ENCODE results near the gene ZNF407.
A peak's percentile ranks its signal among the peaks of the same experiment; 100 is the strongest.

Gene ZNF407

DNA sequence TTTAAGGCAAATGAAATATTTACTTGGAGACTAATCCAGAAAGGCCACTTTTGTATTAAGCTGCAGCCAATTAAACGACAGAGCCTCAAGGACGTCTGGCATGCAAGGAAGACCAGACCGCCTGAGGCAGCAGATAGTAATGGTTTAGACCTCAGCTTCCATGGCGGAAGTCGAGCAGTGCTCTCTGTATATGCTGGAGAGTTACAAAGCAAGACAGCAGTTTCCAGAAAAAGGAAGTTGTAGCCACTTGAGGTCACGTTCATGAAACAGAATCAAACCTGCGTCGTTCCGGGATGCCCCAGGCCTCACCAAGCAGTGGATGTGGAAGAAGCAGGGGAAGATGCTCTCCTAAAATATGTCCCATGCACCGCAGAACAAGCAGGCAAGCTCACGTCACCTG lies 469.3 kb downstream of the ZNF407 start:
- Mint-ChIP-seq H3K9me3 (ENCODE audit: low read depth) (no peaks in the 10 kb centered on the region), H3K4me3 (no peak overlapping the region), H3K36me3 (peaks cover 8% of the 10 kb centered on the region), H3K4me1 (ENCODE audit: low read depth) (peaks cover 32% of the 10 kb centered on the region), H3K27ac (no peak overlapping the region), H3K27me3 (no peaks in the 10 kb centered on the region)

DNA sequence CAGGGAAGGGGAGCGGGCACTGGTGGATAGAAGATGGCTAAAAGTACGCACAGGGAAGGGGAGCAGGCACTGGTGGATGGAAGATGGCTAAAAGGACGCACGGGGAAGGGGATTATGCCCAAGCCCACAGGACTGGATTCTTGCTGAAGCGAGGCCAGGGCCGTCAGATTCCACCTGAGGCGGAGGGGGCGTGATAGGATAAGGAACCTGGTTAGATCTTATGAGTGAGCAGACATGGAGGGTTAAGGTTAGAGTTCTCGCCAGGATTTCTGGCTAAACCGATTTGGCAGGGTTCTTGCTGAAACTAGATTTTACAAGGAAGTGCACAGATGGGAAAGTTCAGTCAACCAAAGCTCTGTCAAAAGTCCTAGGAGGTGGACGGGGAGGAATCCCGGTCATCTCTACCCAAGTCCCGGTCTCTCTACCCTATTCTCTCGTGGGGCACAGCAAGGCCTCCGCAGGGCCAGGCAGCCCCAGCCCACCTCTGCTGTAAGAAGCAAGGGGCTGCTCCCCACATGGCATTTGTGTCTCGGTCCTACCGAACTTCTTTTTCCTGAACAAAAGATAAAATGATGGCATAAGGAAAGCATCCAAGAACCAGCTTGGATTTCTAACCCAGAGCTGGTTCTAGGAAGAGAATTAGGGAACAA lies 470.5 kb downstream of the ZNF407 start:
- Mint-ChIP-seq H3K36me3 (peaks cover 7% of the 10 kb centered on the region), H3K9me3 (ENCODE audit: low read depth) (no peaks in the 10 kb centered on the region), H3K27me3 (no peaks in the 10 kb centered on the region), H3K4me3 (no peak overlapping the region), H3K4me1 (ENCODE audit: low read depth) (peaks cover 36% of the 10 kb centered on the region), H3K27ac (peak overlapping the region; percentile 34)

DNA sequence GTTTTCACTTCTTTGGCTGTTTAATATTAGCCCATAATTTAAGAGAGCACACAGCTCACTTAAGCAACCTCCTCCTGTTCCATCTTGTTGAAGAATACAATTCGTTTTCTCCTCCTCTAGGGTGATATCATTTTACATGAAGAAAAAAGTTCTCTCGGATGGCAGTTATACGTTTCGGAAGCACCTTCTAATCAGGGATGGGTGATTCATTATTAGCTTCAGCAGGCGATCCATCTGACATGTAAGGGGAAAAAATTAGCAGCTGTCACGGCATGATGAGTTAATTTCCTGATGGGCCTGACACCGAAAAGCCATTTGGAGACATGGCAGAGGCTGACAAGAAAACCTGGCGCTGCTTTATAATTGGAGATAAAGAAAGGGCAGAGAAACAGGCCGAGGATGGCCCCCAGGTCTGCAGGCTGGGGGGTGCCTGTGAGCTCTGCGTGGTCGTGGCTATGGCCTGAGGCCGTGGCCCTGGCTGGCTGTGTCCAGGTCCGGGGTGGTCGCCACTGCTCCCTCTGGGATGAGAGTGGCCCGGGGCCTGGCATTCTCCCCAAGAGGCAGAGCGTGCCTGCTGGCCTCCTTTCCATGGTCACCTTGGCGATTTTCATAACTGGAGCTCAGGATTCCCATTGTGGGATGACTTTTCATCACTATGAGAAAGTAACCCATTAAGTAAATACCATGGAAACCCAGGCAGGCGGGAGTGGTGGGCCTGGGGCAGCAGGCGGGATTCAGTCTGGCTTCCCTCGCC lies 471.2 kb downstream of the ZNF407 start:
- Mint-ChIP-seq H3K27ac (peak overlapping the region; percentile 98), H3K9me3 (ENCODE audit: low read depth) (no peaks in the 10 kb centered on the region), H3K27me3 (no peaks in the 10 kb centered on the region), H3K36me3 (peaks cover 7% of the 10 kb centered on the region), H3K4me1 (ENCODE audit: low read depth) (peaks cover 36% of the 10 kb centered on the region), H3K4me3 (peak overlapping the region; percentile 91)

DNA sequence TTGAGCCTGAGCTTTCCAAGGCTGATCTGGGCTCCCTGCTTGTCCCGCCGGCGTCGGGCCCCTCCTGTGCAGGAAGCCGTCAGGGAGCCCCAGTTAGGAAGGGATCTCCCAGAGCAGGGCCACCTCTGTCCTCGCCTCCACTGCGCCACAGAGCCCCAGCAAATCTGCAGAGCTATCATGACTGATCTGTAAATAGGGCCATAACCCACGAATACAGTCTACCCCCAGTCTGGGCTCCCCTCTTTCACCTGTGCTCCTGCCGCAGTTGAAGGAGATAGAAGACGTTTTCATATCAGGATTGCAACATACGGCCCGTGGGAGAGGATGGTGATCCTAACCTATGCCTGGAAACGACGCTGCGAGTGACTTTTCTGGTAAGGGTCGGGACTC lies 472.6 kb downstream of the ZNF407 start:
- Mint-ChIP-seq H3K4me1 (ENCODE audit: low read depth) (peaks cover 36% of the 10 kb centered on the region), H3K9me3 (ENCODE audit: low read depth) (no peaks in the 10 kb centered on the region), H3K36me3 (peaks cover 7% of the 10 kb centered on the region), H3K27ac (peak overlapping the region; percentile 98), H3K4me3 (peak overlapping the region; percentile 91), H3K27me3 (no peaks in the 10 kb centered on the region)

DNA sequence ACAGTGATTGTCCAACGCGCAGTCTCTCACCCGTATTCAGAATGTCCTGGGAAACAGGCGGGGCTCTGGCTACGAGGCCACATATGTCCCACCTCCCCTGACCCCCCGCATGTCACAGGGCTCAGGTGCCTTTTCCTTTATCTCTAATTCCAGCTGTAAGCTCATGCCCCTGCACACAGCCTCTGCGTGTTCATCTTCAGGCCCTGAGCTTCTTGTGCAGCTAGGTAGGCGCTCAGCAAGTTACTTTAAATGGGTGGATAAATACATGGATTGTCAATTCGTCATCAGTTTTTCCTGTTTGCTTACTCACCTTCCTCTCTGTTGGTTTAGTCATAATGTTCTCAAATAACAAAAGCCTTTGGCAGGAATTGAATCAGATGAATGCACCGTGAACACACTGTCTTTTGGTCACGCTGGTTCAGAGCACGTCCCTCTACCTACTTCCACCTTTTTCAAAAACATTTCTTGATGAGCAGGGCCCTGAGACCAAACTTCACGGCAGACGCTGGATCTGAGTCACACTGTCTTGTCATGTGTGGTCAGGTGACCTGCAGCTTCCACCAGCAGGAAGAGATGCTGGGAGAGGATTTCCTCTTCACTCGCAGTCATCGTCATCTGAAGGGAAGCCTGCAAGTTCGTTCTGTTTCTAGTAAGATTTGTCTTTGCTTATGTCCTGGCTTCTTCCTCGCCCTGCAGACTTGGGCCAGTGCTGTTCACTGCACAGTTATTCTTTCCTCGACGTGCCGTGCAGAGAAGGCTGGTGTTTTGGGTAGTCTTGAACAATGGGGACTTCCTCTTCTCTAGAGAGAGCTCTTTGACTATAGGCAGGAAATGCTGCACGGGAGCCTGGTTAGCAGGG lies 473.2 kb downstream of the ZNF407 start:
- H3K9me3 Mint-ChIP-seq (ENCODE audit: low read depth), result no peaks in the 10 kb centered on the region
- H3K4me1 Mint-ChIP-seq (ENCODE audit: low read depth), result peaks cover 36% of the 10 kb centered on the region
- H3K27ac Mint-ChIP-seq, result peak overlapping the region; percentile 98
- peaks cover 7% of the 10 kb centered on the region for H3K36me3 Mint-ChIP-seq
- peak overlapping the region; percentile 91 for H3K4me3 Mint-ChIP-seq
- H3K27me3 Mint-ChIP-seq, result no peaks in the 10 kb centered on the region

DNA sequence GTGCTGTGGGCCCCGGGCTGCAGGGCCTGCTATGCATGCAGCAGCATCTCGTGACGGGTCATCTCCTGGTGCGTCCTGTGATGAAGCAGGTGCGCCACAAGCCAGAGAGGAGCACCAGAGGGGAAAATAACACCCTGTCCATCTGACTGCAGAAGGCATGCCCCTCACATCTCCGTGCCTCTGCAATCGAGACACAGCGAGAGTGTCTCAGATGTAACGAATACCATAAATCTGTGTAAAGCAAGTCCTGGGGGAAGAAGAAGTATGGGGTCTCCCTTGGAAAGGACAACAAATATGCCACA lies 473.8 kb downstream of the ZNF407 start:
- H3K4me1 Mint-ChIP-seq (ENCODE audit: low read depth), result peaks cover 36% of the 10 kb centered on the region
- H3K27me3 Mint-ChIP-seq, result no peaks in the 10 kb centered on the region
- H3K27ac Mint-ChIP-seq, result peak overlapping the region; percentile 98
- peak overlapping the region; percentile 91 for H3K4me3 Mint-ChIP-seq
- peaks cover 8% of the 10 kb centered on the region for H3K36me3 Mint-ChIP-seq
- H3K9me3 Mint-ChIP-seq (ENCODE audit: low read depth), result no peaks in the 10 kb centered on the region

DNA sequence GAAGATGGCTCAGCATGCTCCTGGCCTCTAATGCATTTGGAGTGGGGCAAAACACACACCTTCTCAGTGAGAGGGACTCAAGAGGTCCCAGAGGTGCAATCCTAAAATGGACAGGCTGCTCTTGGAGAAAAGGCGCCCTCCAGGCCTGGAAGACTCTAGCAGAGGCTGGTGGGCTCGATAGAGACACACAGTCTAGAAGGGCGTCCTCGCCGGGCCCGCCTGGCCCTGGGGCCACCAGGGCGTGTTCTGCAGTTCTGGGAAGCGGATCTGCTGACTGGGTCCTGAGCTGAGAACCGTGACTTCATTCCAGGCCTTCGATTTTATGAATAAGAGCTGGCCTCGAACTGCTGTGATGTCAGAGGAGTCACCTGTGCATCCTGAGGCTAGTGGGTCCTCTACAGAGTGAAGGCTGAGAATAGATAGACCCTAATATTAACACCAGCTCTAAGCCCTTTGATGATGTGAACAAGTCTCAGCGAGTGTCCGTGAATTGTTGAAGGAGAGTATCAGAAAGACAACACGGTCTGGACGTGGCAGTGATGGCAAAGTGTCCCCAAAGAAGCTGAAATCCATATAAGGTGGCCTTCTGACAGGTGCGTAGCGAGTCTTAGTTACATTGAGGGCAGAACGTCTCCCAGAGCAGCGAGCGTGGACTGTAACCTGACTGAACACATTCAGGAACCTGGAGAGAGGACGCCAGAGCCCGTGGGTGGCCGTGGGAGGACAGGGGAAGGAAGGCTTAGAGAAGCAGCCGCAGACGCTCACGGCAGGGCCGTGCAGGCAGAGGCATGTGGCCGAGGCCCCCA lies 474.4 kb downstream of the ZNF407 start:
- Mint-ChIP-seq H3K36me3 (peaks cover 9% of the 10 kb centered on the region), H3K27ac (peak overlapping the region; percentile 98), H3K4me1 (ENCODE audit: low read depth) (peaks cover 35% of the 10 kb centered on the region), H3K9me3 (ENCODE audit: low read depth) (no peaks in the 10 kb centered on the region), H3K27me3 (no peaks in the 10 kb centered on the region), H3K4me3 (peak overlapping the region; percentile 91)

DNA sequence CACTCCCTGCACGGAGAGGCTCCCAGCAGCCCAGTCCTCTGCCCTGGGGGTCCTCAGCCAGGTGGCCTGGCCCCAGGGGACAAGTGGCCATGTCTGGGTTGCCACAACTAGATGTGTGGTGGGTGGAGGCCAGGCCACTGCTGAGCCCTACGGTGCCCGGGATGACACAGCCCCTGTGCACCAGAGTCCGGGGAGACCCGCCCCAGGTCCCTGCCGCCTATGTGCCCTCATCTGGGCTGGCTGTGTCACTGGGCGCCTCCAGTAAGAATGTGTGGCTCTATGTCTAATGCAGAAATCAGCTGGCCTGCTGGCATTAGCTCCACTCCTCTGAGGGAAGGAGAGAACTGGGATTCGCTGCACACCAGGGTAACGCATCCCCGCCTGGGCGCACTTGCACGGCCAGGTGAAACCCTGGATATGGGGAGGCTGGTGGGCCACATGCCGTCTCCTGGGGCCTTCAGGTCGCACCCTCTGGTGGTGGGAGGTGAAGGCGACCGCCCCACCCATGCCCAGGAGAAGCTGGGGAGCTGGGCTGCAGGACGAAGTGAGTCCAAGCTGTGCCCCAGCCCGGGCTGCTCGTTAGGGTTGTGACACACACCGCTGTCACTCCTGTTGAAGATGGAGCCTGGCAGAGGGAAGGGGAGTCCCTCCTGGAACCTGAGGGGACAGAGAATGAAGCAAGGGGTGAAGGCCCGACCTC lies 475.2 kb downstream of the ZNF407 start:
- no peak overlapping the region for H3K4me3 Mint-ChIP-seq
- no peaks in the 10 kb centered on the region for H3K27me3 Mint-ChIP-seq
- no peaks in the 10 kb centered on the region for H3K9me3 Mint-ChIP-seq (ENCODE audit: low read depth)
- H3K4me1 Mint-ChIP-seq (ENCODE audit: low read depth), result peaks cover 32% of the 10 kb centered on the region
- peaks cover 9% of the 10 kb centered on the region for H3K36me3 Mint-ChIP-seq
- no peak overlapping the region for H3K27ac Mint-ChIP-seq

DNA sequence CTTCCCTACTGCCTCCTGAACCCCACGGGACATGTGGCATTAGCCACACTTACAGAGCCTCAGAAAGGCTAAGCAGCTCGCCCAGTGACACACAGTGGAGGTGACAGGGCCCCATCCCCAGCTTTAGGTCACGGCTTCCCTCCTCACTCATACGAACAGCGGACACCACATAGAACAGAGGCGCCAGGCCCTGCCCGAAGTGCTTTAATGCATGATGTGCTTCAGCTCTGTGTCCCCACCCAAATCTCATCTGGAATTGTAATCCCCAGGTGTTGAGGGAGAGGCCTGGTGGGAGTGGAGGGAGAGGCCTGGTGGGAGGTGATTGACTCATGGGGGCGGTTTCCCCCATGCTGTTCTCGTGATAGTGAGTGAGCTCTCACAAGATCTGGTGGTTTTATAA lies 476.0 kb downstream of the ZNF407 start:
- H3K9me3 Mint-ChIP-seq (ENCODE audit: low read depth), result peaks cover 5% of the 10 kb centered on the region
- peaks cover 32% of the 10 kb centered on the region for H3K4me1 Mint-ChIP-seq (ENCODE audit: low read depth)
- no peaks in the 10 kb centered on the region for H3K27me3 Mint-ChIP-seq
- H3K36me3 Mint-ChIP-seq, result peaks cover 9% of the 10 kb centered on the region
- H3K4me3 Mint-ChIP-seq, result no peak overlapping the region
- H3K27ac Mint-ChIP-seq, result no peak overlapping the region

DNA sequence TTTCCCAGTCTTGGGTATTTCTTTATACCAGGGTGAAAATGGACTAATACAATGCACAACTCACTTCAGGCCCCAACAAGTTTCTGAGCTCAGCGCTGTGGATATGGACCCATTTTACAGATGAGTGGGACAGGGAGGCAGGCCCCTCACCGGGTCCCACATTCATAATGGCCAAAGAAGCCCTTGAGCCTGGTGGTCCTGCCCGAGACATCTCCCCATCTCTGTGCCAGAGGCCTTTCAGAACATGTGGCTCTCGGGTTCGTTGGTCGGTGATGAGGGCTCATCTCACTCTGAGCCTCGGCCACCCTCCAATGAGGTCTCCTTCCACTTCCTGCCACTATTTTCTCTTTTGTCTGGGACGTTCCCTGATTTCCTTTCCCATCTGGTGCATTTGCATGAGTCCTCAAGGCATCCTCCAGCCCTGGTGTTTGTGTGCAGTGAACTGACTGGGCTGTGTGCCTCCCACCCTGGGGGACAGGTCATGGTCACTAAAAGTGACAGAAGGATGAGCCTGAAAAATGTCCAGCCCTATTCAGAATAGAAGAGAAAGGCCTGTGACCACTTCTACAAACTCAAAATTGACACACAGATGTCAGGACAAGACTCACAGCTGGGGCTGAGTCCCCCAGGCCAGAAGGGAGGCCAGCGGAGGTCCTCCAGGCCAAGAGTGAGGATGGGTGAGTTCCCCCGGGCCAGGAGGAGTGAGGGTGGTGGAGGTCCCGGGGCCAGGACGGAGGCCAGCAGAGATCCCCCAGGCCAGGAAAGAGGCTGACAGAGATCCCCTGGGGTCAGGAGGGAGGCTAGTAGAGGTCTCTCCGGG lies 476.7 kb downstream of the ZNF407 start:
- H3K4me3 Mint-ChIP-seq, result peak overlapping the region; percentile 10
- peaks cover 29% of the 10 kb centered on the region for H3K4me1 Mint-ChIP-seq (ENCODE audit: low read depth)
- peaks cover 9% of the 10 kb centered on the region for H3K36me3 Mint-ChIP-seq
- H3K9me3 Mint-ChIP-seq (ENCODE audit: low read depth), result peaks cover 9% of the 10 kb centered on the region
- H3K27ac Mint-ChIP-seq, result peak overlapping the region; percentile 34
- H3K27me3 Mint-ChIP-seq, result no peaks in the 10 kb centered on the region

DNA sequence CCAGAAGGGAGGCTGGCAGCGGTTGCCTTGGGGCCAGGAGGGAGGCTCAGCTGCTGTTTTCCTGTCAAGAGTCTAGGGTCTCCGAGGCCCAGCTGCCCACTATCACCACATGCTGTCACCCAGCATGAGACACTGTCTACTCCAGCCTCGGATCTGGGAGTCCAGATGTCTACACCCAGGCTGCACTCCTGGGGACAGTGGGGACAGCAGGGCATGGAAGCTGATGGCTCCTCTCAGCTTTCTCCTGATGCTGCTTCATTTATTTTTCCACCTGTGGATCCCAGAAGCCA lies 477.3 kb downstream of the ZNF407 start:
- Mint-ChIP-seq H3K27ac (no peak overlapping the region), H3K4me1 (ENCODE audit: low read depth) (peaks cover 23% of the 10 kb centered on the region), H3K4me3 (no peak overlapping the region), H3K36me3 (peaks cover 9% of the 10 kb centered on the region), H3K27me3 (no peaks in the 10 kb centered on the region), H3K9me3 (ENCODE audit: low read depth) (peaks cover 9% of the 10 kb centered on the region)

DNA sequence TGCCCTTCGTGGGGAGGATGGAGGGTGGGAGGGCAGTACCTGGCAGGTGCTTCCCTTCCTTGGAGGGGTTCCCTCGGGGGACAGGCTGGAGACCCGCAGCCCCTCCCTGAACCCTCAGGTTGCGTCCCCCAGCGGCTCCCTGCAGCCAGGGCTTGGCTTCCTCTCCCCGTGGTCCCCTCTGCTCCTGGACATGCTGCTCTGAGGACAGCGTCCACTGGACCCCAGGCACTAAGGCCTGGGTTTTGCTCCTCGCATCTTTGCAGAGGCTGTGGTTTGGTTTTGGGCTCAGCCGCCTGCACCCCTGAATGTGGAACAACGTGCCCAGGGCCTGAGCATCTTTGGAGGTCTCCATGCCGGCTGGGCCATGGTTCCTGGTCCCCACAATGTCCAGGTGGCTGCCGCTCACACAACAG lies 477.8 kb downstream of the ZNF407 start:
- peaks cover 9% of the 10 kb centered on the region for H3K36me3 Mint-ChIP-seq
- no peaks in the 10 kb centered on the region for H3K27me3 Mint-ChIP-seq
- H3K4me1 Mint-ChIP-seq (ENCODE audit: low read depth), result peaks cover 18% of the 10 kb centered on the region
- H3K4me3 Mint-ChIP-seq, result no peak overlapping the region
- no peak overlapping the region for H3K27ac Mint-ChIP-seq
- peaks cover 9% of the 10 kb centered on the region for H3K9me3 Mint-ChIP-seq (ENCODE audit: low read depth)

DNA sequence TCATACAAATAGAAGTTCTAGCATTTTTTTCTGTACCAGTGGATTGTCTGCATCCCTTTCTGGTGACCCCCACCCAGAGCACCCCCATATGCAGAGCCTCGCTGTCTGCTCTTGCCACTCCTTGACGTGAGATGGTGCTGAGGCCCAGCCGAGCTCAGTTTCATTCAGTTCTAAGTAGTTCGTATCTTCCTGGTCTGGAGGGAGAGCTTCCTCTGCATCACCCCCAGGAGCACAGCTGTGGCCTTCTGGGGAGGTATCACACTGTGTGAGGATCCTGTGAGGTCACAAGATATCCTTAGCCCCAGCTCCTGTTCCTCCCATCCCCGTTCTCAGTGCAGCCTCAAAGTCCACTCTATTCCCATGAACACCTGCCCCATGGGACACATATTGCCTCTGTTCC lies 478.6 kb downstream of the ZNF407 start:
- peaks cover 9% of the 10 kb centered on the region for H3K36me3 Mint-ChIP-seq

DNA sequence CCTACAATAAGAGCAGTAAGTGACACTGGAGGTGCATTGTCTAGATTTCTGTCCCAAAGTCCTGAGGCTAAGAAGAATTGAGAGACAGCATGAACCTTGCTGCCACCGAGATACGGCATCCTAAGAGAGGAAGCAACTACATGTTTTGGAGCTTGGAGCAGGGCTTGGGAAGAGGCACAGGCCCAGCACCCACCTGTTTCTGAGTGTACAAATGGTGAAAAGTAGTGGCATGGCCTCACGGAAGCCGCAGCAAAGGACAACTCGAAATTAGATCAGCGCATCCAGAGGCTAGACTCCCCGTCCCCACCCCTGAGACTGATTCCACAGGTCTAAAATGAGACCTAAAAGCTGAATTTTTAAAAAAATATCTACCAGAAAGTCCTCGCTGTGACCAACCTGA lies 483.8 kb downstream of the ZNF407 start:
- Mint-ChIP-seq H3K27me3 (no peaks in the 10 kb centered on the region), H3K9me3 (ENCODE audit: low read depth) (peaks cover 9% of the 10 kb centered on the region), H3K4me3 (no peak overlapping the region), H3K27ac (no peak overlapping the region), H3K4me1 (ENCODE audit: low read depth) (no peaks in the 10 kb centered on the region), H3K36me3 (peaks cover 7% of the 10 kb centered on the region)

More for the DNA sequence above, 478.6 kb downstream of the ZNF407 start:
- no peak overlapping the region for H3K27ac Mint-ChIP-seq
- H3K4me3 Mint-ChIP-seq, result no peak overlapping the region
- H3K27me3 Mint-ChIP-seq, result no peaks in the 10 kb centered on the region
- peaks cover 10% of the 10 kb centered on the region for H3K4me1 Mint-ChIP-seq (ENCODE audit: low read depth)
- peaks cover 9% of the 10 kb centered on the region for H3K9me3 Mint-ChIP-seq (ENCODE audit: low read depth)
